Measurements from ENCODE around the gene TFAP2B. TPM values are rescaled to one million over a fixed set of nuclear protein-coding genes. Genes with fewer than 3 reads are reported as not detected.

Gene TFAP2B
- total and polyA plus RNA-seq, 2 donors (not counting 1 experiment from before 2014, with no cell fraction given) = not detected

GRCh38 chr6:50850223-50851048 is 31.8 kb downstream of the TFAP2B start:
- no peaks in the 10 kb centered on the region for H3K79me2 ChIP-seq (ENCODE audit: control insufficient read depth, insufficient read depth, low read length)
- no peaks in the 10 kb centered on the region for H3K4me1 ChIP-seq (ENCODE audit: control insufficient read depth, extremely low read depth, insufficient read depth, low read length)
- no peak overlapping the region for H3K4me3 ChIP-seq (replicated peaks in 1 of 4; ENCODE audit: control extremely low read depth in 1 of 4, insufficient read depth in 1 of 4, low read depth in 3 of 4, low read length in 4 of 4)
- TF ChIP-seq EZH2 (IDR thresholded peaks at IDR 0.05; ENCODE audit: low read length, missing control alignments) = no peak
- TF ChIP-seq CTCF (conservative IDR thresholded peaks at IDR 0.05 in 1 of 2, IDR thresholded peaks at IDR 0.05 in 1 of 2; ENCODE audit: low read depth in 1 of 2, low read length in 2 of 2) = no peak
- H3K4me2 ChIP-seq (ENCODE audit: extremely low read depth, insufficient read depth, low read length) = no peak overlapping the region
- H4K20me1 ChIP-seq (ENCODE audit: control insufficient read depth, extremely low read depth, insufficient read depth, low read length) = no peaks in the 10 kb centered on the region
- no peak for DNase-seq (ENCODE audit: low read depth in 2 of 2)
- no peaks in the 10 kb centered on the region for H3K36me3 ChIP-seq (ENCODE audit: control insufficient read depth, insufficient read depth, low read length)
- no peak overlapping the region for H2AFZ ChIP-seq (ENCODE audit: low read length)
- no peak overlapping the region for H3K27ac ChIP-seq (ENCODE audit: insufficient read depth, low read length)
- no peaks in the 10 kb centered on the region for H3K27me3 ChIP-seq (ENCODE audit: control insufficient read depth, insufficient read depth, low read length)
- H3K9ac ChIP-seq (ENCODE audit: insufficient read depth, low read length) = no peak overlapping the region
- no peaks in the 10 kb centered on the region for H3K9me3 ChIP-seq (ENCODE audit: control insufficient read depth, insufficient read depth, low read depth, low read length)

GRCh38 chr6:50851049-50851845 is 32.6 kb downstream of the TFAP2B start:
- TF ChIP-seq EZH2 (IDR thresholded peaks at IDR 0.05; ENCODE audit: low read length, missing control alignments) (no peak), CTCF (conservative IDR thresholded peaks at IDR 0.05 in 1 of 2, IDR thresholded peaks at IDR 0.05 in 1 of 2; ENCODE audit: low read depth in 1 of 2, low read length in 2 of 2) (no peak)
- H3K36me3 ChIP-seq (ENCODE audit: control insufficient read depth, insufficient read depth, low read length) = no peaks in the 10 kb centered on the region
- no peaks in the 10 kb centered on the region for H3K27me3 ChIP-seq (ENCODE audit: control insufficient read depth, insufficient read depth, low read length)
- H3K9ac ChIP-seq (ENCODE audit: insufficient read depth, low read length) = no peak overlapping the region
- no peak overlapping the region for H3K27ac ChIP-seq (ENCODE audit: insufficient read depth, low read length)
- H3K4me1 ChIP-seq (ENCODE audit: control insufficient read depth, extremely low read depth, insufficient read depth, low read length) = no peaks in the 10 kb centered on the region
- no peaks in the 10 kb centered on the region for H3K9me3 ChIP-seq (ENCODE audit: control insufficient read depth, insufficient read depth, low read depth, low read length)
- H2AFZ ChIP-seq (ENCODE audit: low read length) = no peak overlapping the region
- no peaks in the 10 kb centered on the region for H3K79me2 ChIP-seq (ENCODE audit: control insufficient read depth, insufficient read depth, low read length)
- H3K4me2 ChIP-seq (ENCODE audit: extremely low read depth, insufficient read depth, low read length) = no peak overlapping the region
- H4K20me1 ChIP-seq (ENCODE audit: control insufficient read depth, extremely low read depth, insufficient read depth, low read length) = no peaks in the 10 kb centered on the region
- no peak overlapping the region for H3K4me3 ChIP-seq (replicated peaks in 1 of 4; ENCODE audit: control extremely low read depth in 1 of 4, insufficient read depth in 1 of 4, low read depth in 3 of 4, low read length in 4 of 4)
- DNase-seq (ENCODE audit: low read depth in 2 of 2) = no peak

- no peaks in the 10 kb centered on the region for H4K20me1 ChIP-seq (ENCODE audit: control insufficient read depth, extremely low read depth, insufficient read depth, low read length)
- no peak overlapping the region for H3K9ac ChIP-seq (ENCODE audit: insufficient read depth, low read length)
- H3K4me1 ChIP-seq (ENCODE audit: control insufficient read depth, extremely low read depth, insufficient read depth, low read length) = no peaks in the 10 kb centered on the region
- H3K27ac ChIP-seq (ENCODE audit: insufficient read depth, low read length) = no peak overlapping the region
- no peaks in the 10 kb centered on the region for H3K27me3 ChIP-seq (ENCODE audit: control insufficient read depth, insufficient read depth, low read length)
- H3K4me2 ChIP-seq (ENCODE audit: extremely low read depth, insufficient read depth, low read length) = no peak overlapping the region
- no peak for DNase-seq (ENCODE audit: low read depth in 2 of 2)
- no peaks in the 10 kb centered on the region for H3K9me3 ChIP-seq (ENCODE audit: control insufficient read depth, insufficient read depth, low read depth, low read length)
- no peak overlapping the region for H2AFZ ChIP-seq (ENCODE audit: low read length)
- H3K4me3 ChIP-seq (replicated peaks in 1 of 4; ENCODE audit: control extremely low read depth in 1 of 4, insufficient read depth in 1 of 4, low read depth in 3 of 4, low read length in 4 of 4) = no peak overlapping the region
- TF ChIP-seq EZH2 (IDR thresholded peaks at IDR 0.05; ENCODE audit: low read length, missing control alignments) (no peak), CTCF (conservative IDR thresholded peaks at IDR 0.05 in 1 of 2, IDR thresholded peaks at IDR 0.05 in 1 of 2; ENCODE audit: low read depth in 1 of 2, low read length in 2 of 2) (no peak)
- H3K36me3 ChIP-seq (ENCODE audit: control insufficient read depth, insufficient read depth, low read length) = no peaks in the 10 kb centered on the region
- no peaks in the 10 kb centered on the region for H3K79me2 ChIP-seq (ENCODE audit: control insufficient read depth, insufficient read depth, low read length)
Measured at GRCh38 chr6:50853939-50854338, 35.3 kb downstream of the TFAP2B start.

All from fibroblast of lung (primary cell).